ENCODE results near the gene TK1.

The TK1 gene

DNA sequence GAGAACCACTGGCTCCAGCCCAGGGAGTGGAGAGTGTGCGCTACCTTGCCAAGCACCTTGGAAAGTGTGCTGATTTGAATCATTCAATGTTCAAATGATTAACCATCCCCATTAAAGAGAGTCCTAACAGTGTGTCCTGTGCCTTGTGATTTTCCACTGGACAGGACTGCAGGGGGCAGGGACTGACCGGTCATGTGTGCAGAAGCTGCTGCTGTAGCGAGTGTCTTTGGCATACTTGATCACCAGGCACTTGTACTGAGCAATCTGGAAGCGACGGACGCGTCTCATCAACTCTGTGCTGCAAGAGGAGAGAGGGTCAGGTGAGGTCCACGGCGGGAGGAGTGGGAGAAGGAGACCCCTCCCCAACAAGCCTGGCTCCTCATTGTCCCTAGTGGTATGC lies 2.0 kb downstream of the TK1 start:
- peaks cover 12% of the 10 kb centered on the region for H3F3A ChIP-seq (ENCODE audit: insufficient read depth, low read length)
- no peaks in the 10 kb centered on the region for H3K27me3 ChIP-seq (replicated peaks; ENCODE audit: insufficient read depth, low read length)
- no peak for DNase-seq
- no peak overlapping the region for H3K4me3 ChIP-seq (ENCODE audit: low read length)
- H3K4me1 ChIP-seq (ENCODE audit: low read length), result peaks cover 25% of the 10 kb centered on the region
- TF ChIP-seq, protein P1, sequence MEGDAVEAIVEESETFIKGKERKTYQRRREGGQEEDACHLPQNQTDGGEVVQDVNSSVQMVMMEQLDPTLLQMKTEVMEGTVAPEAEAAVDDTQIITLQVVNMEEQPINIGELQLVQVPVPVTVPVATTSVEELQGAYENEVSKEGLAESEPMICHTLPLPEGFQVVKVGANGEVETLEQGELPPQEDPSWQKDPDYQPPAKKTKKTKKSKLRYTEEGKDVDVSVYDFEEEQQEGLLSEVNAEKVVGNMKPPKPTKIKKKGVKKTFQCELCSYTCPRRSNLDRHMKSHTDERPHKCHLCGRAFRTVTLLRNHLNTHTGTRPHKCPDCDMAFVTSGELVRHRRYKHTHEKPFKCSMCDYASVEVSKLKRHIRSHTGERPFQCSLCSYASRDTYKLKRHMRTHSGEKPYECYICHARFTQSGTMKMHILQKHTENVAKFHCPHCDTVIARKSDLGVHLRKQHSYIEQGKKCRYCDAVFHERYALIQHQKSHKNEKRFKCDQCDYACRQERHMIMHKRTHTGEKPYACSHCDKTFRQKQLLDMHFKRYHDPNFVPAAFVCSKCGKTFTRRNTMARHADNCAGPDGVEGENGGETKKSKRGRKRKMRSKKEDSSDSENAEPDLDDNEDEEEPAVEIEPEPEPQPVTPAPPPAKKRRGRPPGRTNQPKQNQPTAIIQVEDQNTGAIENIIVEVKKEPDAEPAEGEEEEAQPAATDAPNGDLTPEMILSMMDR (IDR thresholded peaks at IDR 0.05; ENCODE audit: low read length), result no peak
- TF ChIP-seq EZH2phosphoT487 (IDR thresholded peaks at IDR 0.05; ENCODE audit: low read length) (no peak), EZH2 (optimal IDR thresholded peaks at IDR 0.05; ENCODE audit: low read depth, low read length) (no peak)
- H3K27ac ChIP-seq (ENCODE audit: low read length), result no peak overlapping the region
- H3K9me3 ChIP-seq (replicated peaks; ENCODE audit: insufficient read depth, low read length), result no peaks in the 10 kb centered on the region
- H4K20me1 ChIP-seq (ENCODE audit: insufficient read depth, low read length), result no peaks in the 10 kb centered on the region
- H3K79me2 ChIP-seq (ENCODE audit: low read length), result peaks cover 75% of the 10 kb centered on the region
- no peak overlapping the region for H2AFZ ChIP-seq (ENCODE audit: low read length)
- no peak overlapping the region for H3K9ac ChIP-seq (ENCODE audit: low read length)
- H3K36me3 ChIP-seq (replicated peaks; ENCODE audit: insufficient read depth, low read length), result no peaks in the 10 kb centered on the region
- H3K9me2 ChIP-seq (replicated peaks; ENCODE audit: insufficient read depth, low read length), result no peaks in the 10 kb centered on the region
- H3K4me2 ChIP-seq (ENCODE audit: low read depth, low read length), result no peak overlapping the region

DNA sequence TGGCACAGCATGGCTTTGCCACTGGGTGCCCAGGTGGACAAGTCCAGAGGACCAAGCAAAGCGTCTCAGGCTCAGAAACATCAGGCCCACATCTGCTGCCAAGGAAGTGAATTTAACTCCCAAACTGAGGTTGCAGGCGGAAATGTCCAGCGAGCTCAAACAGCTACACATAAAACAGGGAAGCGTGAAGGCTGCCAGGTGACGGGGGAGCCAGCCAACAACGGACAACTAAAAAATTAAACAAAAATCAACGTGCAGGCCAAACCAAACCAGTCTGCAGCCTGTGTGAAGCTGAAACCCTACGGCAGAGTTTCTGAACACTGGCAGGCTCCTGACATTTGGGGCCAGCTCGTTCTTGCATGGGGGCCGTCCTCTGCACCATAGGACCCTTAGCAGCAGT lies 2.5 kb downstream of the TK1 start:
- H3F3A ChIP-seq (ENCODE audit: insufficient read depth, low read length), result peaks cover 15% of the 10 kb centered on the region
- H3K9me3 ChIP-seq (replicated peaks; ENCODE audit: insufficient read depth, low read length), result no peaks in the 10 kb centered on the region
- peaks cover 79% of the 10 kb centered on the region for H3K79me2 ChIP-seq (ENCODE audit: low read length)
- no peak overlapping the region for H3K4me3 ChIP-seq (ENCODE audit: low read length)
- H3K27me3 ChIP-seq (replicated peaks; ENCODE audit: insufficient read depth, low read length), result no peaks in the 10 kb centered on the region
- no peak overlapping the region for H2AFZ ChIP-seq (ENCODE audit: low read length)
- no peaks in the 10 kb centered on the region for H4K20me1 ChIP-seq (ENCODE audit: insufficient read depth, low read length)
- no peak overlapping the region for H3K27ac ChIP-seq (ENCODE audit: low read length)
- peaks cover 27% of the 10 kb centered on the region for H3K4me1 ChIP-seq (ENCODE audit: low read length)
- no peak overlapping the region for H3K9ac ChIP-seq (ENCODE audit: low read length)
- no peaks in the 10 kb centered on the region for H3K9me2 ChIP-seq (replicated peaks; ENCODE audit: insufficient read depth, low read length)
- peak overlapping the region; percentile 9; the same call in 1 of the 2 replicates for H3K4me2 ChIP-seq (ENCODE audit: low read depth, low read length)
- no peak for DNase-seq
- peaks cover under 1% of the 10 kb centered on the region; the same call in 1 of the 2 replicates for H3K36me3 ChIP-seq (replicated peaks; ENCODE audit: insufficient read depth, low read length)
- TF ChIP-seq EZH2phosphoT487 (IDR thresholded peaks at IDR 0.05; ENCODE audit: low read length), result no peak
- TF ChIP-seq EZH2 (optimal IDR thresholded peaks at IDR 0.05; ENCODE audit: low read depth, low read length), result no peak
- TF ChIP-seq, protein P1 (IDR thresholded peaks at IDR 0.05; ENCODE audit: low read length), result no peak

DNA sequence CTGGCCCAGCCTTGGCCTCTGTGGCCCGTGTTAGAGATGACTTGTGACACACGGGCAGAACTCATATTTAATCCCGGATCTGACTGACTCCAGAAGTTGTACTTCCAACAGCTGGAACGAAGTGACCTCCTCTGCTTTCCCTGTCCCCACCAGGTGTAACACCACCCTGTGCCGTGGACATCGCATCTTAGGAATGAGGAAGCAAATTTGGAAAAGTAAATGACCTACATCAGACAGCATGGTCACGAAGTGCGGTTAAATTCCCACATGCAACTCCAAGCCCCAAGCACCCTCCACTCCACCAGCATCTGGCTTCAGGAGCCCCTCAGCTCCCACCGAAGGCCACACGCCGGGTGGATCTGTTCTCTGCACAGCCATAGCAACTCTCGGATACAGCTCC lies 2.9 kb downstream of the TK1 start:
- DNase-seq, result no peak
- H4K20me1 ChIP-seq (ENCODE audit: insufficient read depth, low read length), result no peaks in the 10 kb centered on the region
- H3K9ac ChIP-seq (ENCODE audit: low read length), result no peak overlapping the region
- H3K4me1 ChIP-seq (ENCODE audit: low read length), result peaks cover 27% of the 10 kb centered on the region
- peaks cover 19% of the 10 kb centered on the region for H3F3A ChIP-seq (ENCODE audit: insufficient read depth, low read length)
- no peaks in the 10 kb centered on the region for H3K9me3 ChIP-seq (replicated peaks; ENCODE audit: insufficient read depth, low read length)
- peak overlapping the region; percentile 9; the same call in 1 of the 2 replicates for H3K4me2 ChIP-seq (ENCODE audit: low read depth, low read length)
- H3K79me2 ChIP-seq (ENCODE audit: low read length), result peaks cover 82% of the 10 kb centered on the region
- TF ChIP-seq, protein P1 (IDR thresholded peaks at IDR 0.05; ENCODE audit: low read length), result no peak
- TF ChIP-seq EZH2phosphoT487 (IDR thresholded peaks at IDR 0.05; ENCODE audit: low read length), result no peak
- no peak for TF ChIP-seq EZH2 (optimal IDR thresholded peaks at IDR 0.05; ENCODE audit: low read depth, low read length)
- H2AFZ ChIP-seq (ENCODE audit: low read length), result no peak overlapping the region
- no peak overlapping the region for H3K4me3 ChIP-seq (ENCODE audit: low read length)
- H3K36me3 ChIP-seq (replicated peaks; ENCODE audit: insufficient read depth, low read length), result peaks cover 4% of the 10 kb centered on the region; the same call in 1 of the 2 replicates
- no peak overlapping the region for H3K27ac ChIP-seq (ENCODE audit: low read length)
- no peaks in the 10 kb centered on the region for H3K9me2 ChIP-seq (replicated peaks; ENCODE audit: insufficient read depth, low read length)
- H3K27me3 ChIP-seq (replicated peaks; ENCODE audit: insufficient read depth, low read length), result no peaks in the 10 kb centered on the region
